Measurements from ENCODE around the gene PSMF1. TPM values are rescaled to one million over a fixed set of nuclear protein-coding genes. Genes with fewer than 3 reads are reported as not detected.

The PSMF1 gene
- total and polyA plus RNA-seq, 2 of the 13 experiments (the other 11 are each of a cell fraction or from before 2014, with no cell fraction given) = 82.5 to 86.0 TPM

DNA sequence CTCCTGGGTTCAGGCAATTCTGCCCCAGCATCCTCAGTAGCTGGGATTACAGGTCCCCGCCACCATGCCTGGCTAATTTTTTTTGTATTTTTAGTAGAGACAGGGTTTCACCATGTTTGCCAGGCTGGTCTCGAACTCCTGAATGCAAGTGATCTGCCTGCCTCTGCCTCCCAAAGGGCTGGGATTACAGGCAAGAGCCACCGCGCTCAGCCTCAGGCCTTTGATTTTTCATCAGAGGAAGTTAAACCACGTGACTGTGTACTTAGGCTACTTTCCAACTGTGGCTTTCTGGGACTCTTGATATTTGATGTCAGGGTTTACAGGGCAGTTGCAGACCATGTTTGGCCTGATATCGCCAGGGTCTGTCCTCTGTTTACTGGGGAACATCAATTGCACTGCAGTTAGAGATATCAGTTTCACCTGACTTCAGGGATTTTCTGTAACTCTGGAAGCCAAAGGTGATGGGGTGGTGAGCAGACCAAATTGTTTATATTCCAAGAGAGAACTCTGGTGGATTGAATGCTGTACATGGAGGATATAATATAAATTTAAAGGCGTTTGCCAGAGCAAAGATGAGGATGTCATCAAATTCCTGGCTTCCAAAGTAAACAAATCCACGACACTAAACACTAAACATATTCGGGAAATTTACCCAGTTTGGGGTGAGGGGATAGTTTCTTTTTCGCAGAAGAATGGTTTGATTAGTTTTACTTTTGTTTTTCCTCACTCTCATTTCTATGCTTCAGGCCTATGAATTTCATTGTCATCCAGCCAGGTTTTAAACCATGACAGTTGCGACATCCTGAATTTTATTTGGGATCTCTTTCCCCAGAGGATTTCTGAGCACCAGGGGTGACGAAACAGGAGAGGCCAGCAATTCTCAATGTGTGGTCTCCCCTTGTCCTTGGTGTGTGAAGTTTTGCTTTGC, 4.2 kb downstream of the PSMF1 start (continued):
- TF ChIP-seq, protein P1, sequence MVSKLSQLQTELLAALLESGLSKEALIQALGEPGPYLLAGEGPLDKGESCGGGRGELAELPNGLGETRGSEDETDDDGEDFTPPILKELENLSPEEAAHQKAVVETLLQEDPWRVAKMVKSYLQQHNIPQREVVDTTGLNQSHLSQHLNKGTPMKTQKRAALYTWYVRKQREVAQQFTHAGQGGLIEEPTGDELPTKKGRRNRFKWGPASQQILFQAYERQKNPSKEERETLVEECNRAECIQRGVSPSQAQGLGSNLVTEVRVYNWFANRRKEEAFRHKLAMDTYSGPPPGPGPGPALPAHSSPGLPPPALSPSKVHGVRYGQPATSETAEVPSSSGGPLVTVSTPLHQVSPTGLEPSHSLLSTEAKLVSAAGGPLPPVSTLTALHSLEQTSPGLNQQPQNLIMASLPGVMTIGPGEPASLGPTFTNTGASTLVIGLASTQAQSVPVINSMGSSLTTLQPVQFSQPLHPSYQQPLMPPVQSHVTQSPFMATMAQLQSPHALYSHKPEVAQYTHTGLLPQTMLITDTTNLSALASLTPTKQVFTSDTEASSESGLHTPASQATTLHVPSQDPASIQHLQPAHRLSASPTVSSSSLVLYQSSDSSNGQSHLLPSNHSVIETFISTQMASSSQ (IDR thresholded peaks at IDR 0.05; ENCODE audit: low read depth) = 0 out of 2 replicates have a peak, but pooled peaks have one; percentile 15
- TF ChIP-seq, protein P1 (CRISPR knock-in tag; IDR thresholded peaks at IDR 0.05; ENCODE audit: borderline replicate concordance) = peak; percentile 64; the same call in 1 of the 2 replicates
- TF ChIP-seq MIXL1 (CRISPR knock-in tag; IDR thresholded peaks at IDR 0.05) = peak; percentile 91
- no peak for TF ChIP-seq IRF2 (CRISPR knock-in tag; IDR thresholded peaks at IDR 0.05)
- TF ChIP-seq POLR2AphosphoS5 (IDR thresholded peaks at IDR 0.05; ENCODE audit: low read depth, low read length) = peak; percentile 34; the same call in 1 of the 2 replicates
- TF ChIP-seq GABPB1 (CRISPR knock-in tag; IDR thresholded peaks at IDR 0.05) = peak; percentile 57
- no peak for TF ChIP-seq CBFB (CRISPR knock-in tag; IDR thresholded peaks at IDR 0.05)
- TF ChIP-seq, protein P2, sequence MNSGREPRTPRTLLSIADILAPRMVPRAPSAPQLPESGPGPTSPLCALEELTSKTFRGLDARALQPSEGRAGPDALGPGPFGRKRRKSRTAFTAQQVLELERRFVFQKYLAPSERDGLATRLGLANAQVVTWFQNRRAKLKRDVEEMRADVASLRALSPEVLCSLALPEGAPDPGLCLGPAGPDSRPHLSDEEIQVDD (CRISPR knock-in tag; IDR thresholded peaks at IDR 0.05; ENCODE audit: borderline replicate concordance) = no peak
- TF ChIP-seq, protein P3, sequence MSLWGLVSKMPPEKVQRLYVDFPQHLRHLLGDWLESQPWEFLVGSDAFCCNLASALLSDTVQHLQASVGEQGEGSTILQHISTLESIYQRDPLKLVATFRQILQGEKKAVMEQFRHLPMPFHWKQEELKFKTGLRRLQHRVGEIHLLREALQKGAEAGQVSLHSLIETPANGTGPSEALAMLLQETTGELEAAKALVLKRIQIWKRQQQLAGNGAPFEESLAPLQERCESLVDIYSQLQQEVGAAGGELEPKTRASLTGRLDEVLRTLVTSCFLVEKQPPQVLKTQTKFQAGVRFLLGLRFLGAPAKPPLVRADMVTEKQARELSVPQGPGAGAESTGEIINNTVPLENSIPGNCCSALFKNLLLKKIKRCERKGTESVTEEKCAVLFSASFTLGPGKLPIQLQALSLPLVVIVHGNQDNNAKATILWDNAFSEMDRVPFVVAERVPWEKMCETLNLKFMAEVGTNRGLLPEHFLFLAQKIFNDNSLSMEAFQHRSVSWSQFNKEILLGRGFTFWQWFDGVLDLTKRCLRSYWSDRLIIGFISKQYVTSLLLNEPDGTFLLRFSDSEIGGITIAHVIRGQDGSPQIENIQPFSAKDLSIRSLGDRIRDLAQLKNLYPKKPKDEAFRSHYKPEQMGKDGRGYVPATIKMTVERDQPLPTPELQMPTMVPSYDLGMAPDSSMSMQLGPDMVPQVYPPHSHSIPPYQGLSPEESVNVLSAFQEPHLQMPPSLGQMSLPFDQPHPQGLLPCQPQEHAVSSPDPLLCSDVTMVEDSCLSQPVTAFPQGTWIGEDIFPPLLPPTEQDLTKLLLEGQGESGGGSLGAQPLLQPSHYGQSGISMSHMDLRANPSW (CRISPR knock-in tag; IDR thresholded peaks at IDR 0.05; ENCODE audit: borderline replicate concordance) = peak; percentile 53; the same call in 1 of the 2 replicates
- TF ChIP-seq, protein P4, sequence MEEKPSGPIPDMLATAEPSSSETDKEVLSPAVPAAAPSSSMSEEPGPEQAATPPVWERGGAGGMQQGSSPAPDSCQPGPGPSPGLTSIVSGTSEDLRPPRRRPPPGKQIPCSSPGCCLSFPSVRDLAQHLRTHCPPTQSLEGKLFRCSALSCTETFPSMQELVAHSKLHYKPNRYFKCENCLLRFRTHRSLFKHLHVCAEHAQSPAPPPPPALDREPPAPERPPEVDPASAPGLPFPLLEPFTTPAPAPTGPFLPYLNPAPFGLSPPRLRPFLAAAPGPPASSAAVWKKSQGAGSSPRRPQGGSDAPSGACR (CRISPR knock-in tag; IDR thresholded peaks at IDR 0.05) = no peak
- peak; percentile 94 for TF ChIP-seq MED1 (CRISPR knock-in tag; IDR thresholded peaks at IDR 0.05)
- no peak for TF ChIP-seq ZNF430 (CRISPR knock-in tag; IDR thresholded peaks at IDR 0.05)
- TF ChIP-seq, protein P5, sequence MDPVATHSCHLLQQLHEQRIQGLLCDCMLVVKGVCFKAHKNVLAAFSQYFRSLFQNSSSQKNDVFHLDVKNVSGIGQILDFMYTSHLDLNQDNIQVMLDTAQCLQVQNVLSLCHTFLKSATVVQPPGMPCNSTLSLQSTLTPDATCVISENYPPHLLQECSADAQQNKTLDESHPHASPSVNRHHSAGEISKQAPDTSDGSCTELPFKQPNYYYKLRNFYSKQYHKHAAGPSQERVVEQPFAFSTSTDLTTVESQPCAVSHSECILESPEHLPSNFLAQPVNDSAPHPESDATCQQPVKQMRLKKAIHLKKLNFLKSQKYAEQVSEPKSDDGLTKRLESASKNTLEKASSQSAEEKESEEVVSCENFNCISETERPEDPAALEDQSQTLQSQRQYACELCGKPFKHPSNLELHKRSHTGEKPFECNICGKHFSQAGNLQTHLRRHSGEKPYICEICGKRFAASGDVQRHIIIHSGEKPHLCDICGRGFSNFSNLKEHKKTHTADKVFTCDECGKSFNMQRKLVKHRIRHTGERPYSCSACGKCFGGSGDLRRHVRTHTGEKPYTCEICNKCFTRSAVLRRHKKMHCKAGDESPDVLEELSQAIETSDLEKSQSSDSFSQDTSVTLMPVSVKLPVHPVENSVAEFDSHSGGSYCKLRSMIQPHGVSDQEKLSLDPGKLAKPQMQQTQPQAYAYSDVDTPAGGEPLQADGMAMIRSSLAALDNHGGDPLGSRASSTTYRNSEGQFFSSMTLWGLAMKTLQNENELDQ (CRISPR knock-in tag; IDR thresholded peaks at IDR 0.05; ENCODE audit: borderline replicate concordance) = no peak
- TF ChIP-seq, protein P6, sequence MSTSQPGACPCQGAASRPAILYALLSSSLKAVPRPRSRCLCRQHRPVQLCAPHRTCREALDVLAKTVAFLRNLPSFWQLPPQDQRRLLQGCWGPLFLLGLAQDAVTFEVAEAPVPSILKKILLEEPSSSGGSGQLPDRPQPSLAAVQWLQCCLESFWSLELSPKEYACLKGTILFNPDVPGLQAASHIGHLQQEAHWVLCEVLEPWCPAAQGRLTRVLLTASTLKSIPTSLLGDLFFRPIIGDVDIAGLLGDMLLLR (CRISPR knock-in tag; IDR thresholded peaks at IDR 0.05) = 0 out of 2 replicates have a peak, but pooled peaks have one; percentile 39
- TF ChIP-seq, protein P7, sequence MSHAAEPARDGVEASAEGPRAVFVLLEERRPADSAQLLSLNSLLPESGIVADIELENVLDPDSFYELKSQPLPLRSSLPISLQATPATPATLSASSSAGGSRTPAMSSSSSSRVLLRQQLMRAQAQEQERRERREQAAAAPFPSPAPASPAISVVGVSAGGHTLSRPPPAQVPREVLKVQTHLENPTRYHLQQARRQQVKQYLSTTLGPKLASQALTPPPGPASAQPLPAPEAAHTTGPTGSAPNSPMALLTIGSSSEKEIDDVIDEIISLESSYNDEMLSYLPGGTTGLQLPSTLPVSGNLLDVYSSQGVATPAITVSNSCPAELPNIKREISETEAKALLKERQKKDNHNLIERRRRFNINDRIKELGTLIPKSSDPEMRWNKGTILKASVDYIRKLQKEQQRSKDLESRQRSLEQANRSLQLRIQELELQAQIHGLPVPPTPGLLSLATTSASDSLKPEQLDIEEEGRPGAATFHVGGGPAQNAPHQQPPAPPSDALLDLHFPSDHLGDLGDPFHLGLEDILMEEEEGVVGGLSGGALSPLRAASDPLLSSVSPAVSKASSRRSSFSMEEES (CRISPR knock-in tag; IDR thresholded peaks at IDR 0.05) = peak; percentile 99
